HL-60 (cell line): ENCODE data around the gene ECHDC1.

Experiments
- DNase-seq, 2 experiments: peaks; one replicate each; pipeline ENCODE4 v3.0.0-alpha.2; 2010 to 2020; ENCODE audit warnings: low read depth in 1 of 2, low spot score in 1 of 2
- H3K27ac ChIP-seq: fragments of 250-450 bp; sonication (Bioruptor Pico); replicated peaks from 2 replicates; pipeline ENCODE4 v1.5.1; 2020; ENCODE audit warnings: mild to moderate bottlenecking, moderate library complexity
- H3K27me3 ChIP-seq: fragments of 250-450 bp; sonication (Bioruptor Pico); 2 replicates; pipeline ENCODE4 v1.5.1; 2021; ENCODE audit warnings: mild to moderate bottlenecking, moderate library complexity; ENCODE audit not compliant: insufficient read depth, poor library complexity, severe bottlenecking
- H3K4me3 ChIP-seq: replicated peaks from 2 replicates; pipeline ENCODE4 v1.5.1; 2011; ENCODE audit warnings: mild to moderate bottlenecking, control low read depth, low read length; ENCODE audit not compliant: insufficient read depth
- GABPA ChIP-seq: IDR thresholded peaks from 2 replicates; pipeline ENCODE4 v1.6.1; 2012; ENCODE audit warnings: low read depth
- POLR2AphosphoS5 ChIP-seq: IDR thresholded peaks from 2 replicates; pipeline ENCODE4 v1.6.1; 2012; ENCODE audit warnings: low read depth
- SPI1 ChIP-seq: IDR thresholded peaks from 2 replicates; pipeline ENCODE4 v1.6.1; 2012; ENCODE audit warnings: low read depth, mild to moderate bottlenecking, borderline replicate concordance
- TF ChIP-seq, protein P1 (sequence below): IDR thresholded peaks from 2 replicates; pipeline ENCODE4 v1.6.1; 2012; ENCODE audit warnings: low read depth; ENCODE audit not compliant: insufficient replicate concordance
- TF ChIP-seq, protein P2 (sequence below): IDR thresholded peaks from one replicate; pipeline ENCODE4 v1.5.1; 2011; ENCODE audit warnings: low read length, control low read depth, inconsistent platforms; ENCODE audit not compliant: insufficient read depth

ECHDC1 gene

DNA sequence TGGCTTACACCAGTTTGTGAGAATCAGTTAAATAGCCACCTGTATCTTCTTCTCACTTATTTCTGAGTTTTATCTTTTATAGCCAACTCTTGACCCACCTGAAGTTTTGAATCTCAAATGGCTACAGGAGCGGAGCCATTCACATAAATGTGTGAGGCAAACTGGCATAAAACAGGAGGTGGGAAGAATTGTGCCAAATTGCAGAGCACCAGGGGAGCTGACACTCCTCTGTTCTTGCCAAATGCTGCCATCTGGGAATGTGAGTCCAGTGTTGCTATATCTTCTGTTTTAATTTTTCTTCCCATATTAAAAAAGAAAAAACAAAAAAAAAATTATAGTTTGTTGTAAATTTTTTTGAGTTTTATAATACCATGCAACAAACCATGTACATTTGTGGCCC is 93.8 kb downstream of the ECHDC1 start:
- TF ChIP-seq SPI1 (no peak), POLR2AphosphoS5 (no peak), GABPA (no peak)
- TF ChIP-seq, protein P1, sequence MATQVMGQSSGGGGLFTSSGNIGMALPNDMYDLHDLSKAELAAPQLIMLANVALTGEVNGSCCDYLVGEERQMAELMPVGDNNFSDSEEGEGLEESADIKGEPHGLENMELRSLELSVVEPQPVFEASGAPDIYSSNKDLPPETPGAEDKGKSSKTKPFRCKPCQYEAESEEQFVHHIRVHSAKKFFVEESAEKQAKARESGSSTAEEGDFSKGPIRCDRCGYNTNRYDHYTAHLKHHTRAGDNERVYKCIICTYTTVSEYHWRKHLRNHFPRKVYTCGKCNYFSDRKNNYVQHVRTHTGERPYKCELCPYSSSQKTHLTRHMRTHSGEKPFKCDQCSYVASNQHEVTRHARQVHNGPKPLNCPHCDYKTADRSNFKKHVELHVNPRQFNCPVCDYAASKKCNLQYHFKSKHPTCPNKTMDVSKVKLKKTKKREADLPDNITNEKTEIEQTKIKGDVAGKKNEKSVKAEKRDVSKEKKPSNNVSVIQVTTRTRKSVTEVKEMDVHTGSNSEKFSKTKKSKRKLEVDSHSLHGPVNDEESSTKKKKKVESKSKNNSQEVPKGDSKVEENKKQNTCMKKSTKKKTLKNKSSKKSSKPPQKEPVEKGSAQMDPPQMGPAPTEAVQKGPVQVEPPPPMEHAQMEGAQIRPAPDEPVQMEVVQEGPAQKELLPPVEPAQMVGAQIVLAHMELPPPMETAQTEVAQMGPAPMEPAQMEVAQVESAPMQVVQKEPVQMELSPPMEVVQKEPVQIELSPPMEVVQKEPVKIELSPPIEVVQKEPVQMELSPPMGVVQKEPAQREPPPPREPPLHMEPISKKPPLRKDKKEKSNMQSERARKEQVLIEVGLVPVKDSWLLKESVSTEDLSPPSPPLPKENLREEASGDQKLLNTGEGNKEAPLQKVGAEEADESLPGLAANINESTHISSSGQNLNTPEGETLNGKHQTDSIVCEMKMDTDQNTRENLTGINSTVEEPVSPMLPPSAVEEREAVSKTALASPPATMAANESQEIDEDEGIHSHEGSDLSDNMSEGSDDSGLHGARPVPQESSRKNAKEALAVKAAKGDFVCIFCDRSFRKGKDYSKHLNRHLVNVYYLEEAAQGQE: no peak
- TF ChIP-seq, protein P2, sequence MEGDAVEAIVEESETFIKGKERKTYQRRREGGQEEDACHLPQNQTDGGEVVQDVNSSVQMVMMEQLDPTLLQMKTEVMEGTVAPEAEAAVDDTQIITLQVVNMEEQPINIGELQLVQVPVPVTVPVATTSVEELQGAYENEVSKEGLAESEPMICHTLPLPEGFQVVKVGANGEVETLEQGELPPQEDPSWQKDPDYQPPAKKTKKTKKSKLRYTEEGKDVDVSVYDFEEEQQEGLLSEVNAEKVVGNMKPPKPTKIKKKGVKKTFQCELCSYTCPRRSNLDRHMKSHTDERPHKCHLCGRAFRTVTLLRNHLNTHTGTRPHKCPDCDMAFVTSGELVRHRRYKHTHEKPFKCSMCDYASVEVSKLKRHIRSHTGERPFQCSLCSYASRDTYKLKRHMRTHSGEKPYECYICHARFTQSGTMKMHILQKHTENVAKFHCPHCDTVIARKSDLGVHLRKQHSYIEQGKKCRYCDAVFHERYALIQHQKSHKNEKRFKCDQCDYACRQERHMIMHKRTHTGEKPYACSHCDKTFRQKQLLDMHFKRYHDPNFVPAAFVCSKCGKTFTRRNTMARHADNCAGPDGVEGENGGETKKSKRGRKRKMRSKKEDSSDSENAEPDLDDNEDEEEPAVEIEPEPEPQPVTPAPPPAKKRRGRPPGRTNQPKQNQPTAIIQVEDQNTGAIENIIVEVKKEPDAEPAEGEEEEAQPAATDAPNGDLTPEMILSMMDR: no peak
- no peak overlapping the region for H3K4me3 ChIP-seq
- no peak overlapping the region for H3K27ac ChIP-seq
- no peak for DNase-seq
- H3K27me3 ChIP-seq: no peaks in the 10 kb centered on the region

- no peak overlapping the region for H3K4me3 ChIP-seq
- DNase-seq: no peak
- no peaks in the 10 kb centered on the region for H3K27me3 ChIP-seq
- TF ChIP-seq, protein P2: no peak
- TF ChIP-seq POLR2AphosphoS5 (no peak), SPI1 (no peak), GABPA (no peak)
- TF ChIP-seq, protein P1: no peak
- H3K27ac ChIP-seq: no peak overlapping the region
Observed at GRCh38 chr6:127247114-127248096, 96.0 kb downstream of the ECHDC1 start.

DNA sequence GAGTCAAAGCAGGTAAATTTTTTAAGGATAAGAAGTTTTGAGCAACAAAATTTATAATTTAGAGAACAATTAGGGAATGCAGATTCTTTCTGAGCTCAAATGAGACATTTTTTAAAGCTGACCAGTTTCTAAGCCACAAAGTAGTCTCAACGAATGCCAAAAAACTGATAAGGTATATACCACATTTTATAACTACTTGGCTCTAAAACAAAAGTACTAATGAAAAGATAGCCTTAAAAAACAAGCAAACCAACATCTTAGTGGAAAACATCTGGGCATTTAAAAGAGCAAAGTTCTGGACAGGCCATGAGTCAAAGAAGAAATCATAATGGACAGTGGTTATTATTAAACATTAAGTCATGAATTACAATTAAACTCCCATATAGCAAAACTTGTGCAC is 99.9 kb downstream of the ECHDC1 start:
- no peak for DNase-seq
- H3K27ac ChIP-seq: no peak overlapping the region
- no peak overlapping the region for H3K4me3 ChIP-seq
- TF ChIP-seq GABPA (no peak), SPI1 (no peak), POLR2AphosphoS5 (no peak)
- TF ChIP-seq, protein P2: no peak
- TF ChIP-seq, protein P1: no peak
- no peaks in the 10 kb centered on the region for H3K27me3 ChIP-seq
